GM10266 (cell line): ENCODE data around the gene PDE4C.

Experiments used
- DNase-seq: peaks from one replicate; pipeline ENCODE4 v3.0.0; 2012; ENCODE audit errors: extremely low spot score
- CTCF ChIP-seq: IDR thresholded peaks from 2 replicates; pipeline ENCODE4 v1.5.1; 2012; ENCODE audit warnings: mild to moderate bottlenecking, low read depth; ENCODE audit not compliant: control insufficient read depth, insufficient read depth; ENCODE audit errors: missing control alignments

PDE4C gene

GRCh38 chr19:18269070-18269723, 43.0 kb upstream of the PDE4C start:
- DNase-seq = no peak
- TF ChIP-seq CTCF = no peak

GRCh38 chr19:18266771-18267686, 40.8 kb upstream of the PDE4C start:
- DNase-seq = no peak
- no peak for TF ChIP-seq CTCF

- DNase-seq = no peak
- TF ChIP-seq CTCF = no peak
Measured at GRCh38 chr19:18265582-18265981, 39.3 kb upstream of the PDE4C start.

- no peak for TF ChIP-seq CTCF
- no peak for DNase-seq
Measured at GRCh38 chr19:18264971-18265540, 38.8 kb upstream of the PDE4C start.

GRCh38 chr19:18264137-18264854, 38.1 kb upstream of the PDE4C start:
- no peak for DNase-seq
- TF ChIP-seq CTCF = no peak

- no peak for TF ChIP-seq CTCF
- no peak for DNase-seq
Measured at GRCh38 chr19:18263324-18264136, 37.3 kb upstream of the PDE4C start.
